Fibroblast of the conjunctiva (primary cell): ENCODE measurements around the gene TIA1.
A peak's percentile ranks its signal among the peaks of the same experiment; 100 is the strongest.
"Not testable (repeated sequence)": the region's sequence is repeated elsewhere in the genome, so short reads cannot be mapped to it uniquely, and the experiment has no call there.

Experiments
- DNase-seq: peaks from one replicate; pipeline ENCODE4 v3.0.0-alpha.2; 2010; ENCODE audit warnings: low read depth

Gene TIA1

GRCh38 chr2:70248181-70248847 lies at the start of gene TIA1:
TSS of gene TIA1 (minus strand) at chr2:70248628. CDS start at chr2:70248430, 198 bp downstream.
- DNase-seq: peak; percentile 98

- DNase-seq: not testable (repeated sequence)
Measured at GRCh38 chr2:70297828-70298227, 49.4 kb upstream of the TIA1 start.

- no peak for DNase-seq
Measured at GRCh38 chr2:70283500-70284191, 35.2 kb upstream of the TIA1 start.

GRCh38 chr2:70282439-70282838 lies 34.0 kb upstream of the TIA1 start:
- DNase-seq: no peak

- no peak for DNase-seq
Measured at GRCh38 chr2:70280242-70280798, 31.9 kb upstream of the TIA1 start.

- DNase-seq: no peak
Measured at GRCh38 chr2:70270323-70270722, 21.9 kb upstream of the TIA1 start.

- not testable (repeated sequence) for DNase-seq
Measured at GRCh38 chr2:70269422-70270302, 21.2 kb upstream of the TIA1 start.

- not testable (repeated sequence) for DNase-seq
Measured at GRCh38 chr2:70266925-70267324, 18.5 kb upstream of the TIA1 start.

GRCh38 chr2:70261501-70261900 lies 13.1 kb upstream of the TIA1 start:
- DNase-seq: no peak

GRCh38 chr2:70258532-70258875 lies 10.1 kb upstream of the TIA1 start:
- DNase-seq: peak; percentile 54

- no peak for DNase-seq
Measured at GRCh38 chr2:70255637-70256314, 7.3 kb upstream of the TIA1 start.

- no peak for DNase-seq
Measured at GRCh38 chr2:70250434-70250833, 2.0 kb upstream of the TIA1 start.

- no peak for DNase-seq
Measured at GRCh38 chr2:70247364-70248180, 856 bp downstream of the TIA1 start.

GRCh38 chr2:70243806-70244584 lies 4.4 kb downstream of the TIA1 start:
- DNase-seq: no peak

GRCh38 chr2:70242552-70242951 lies 5.9 kb downstream of the TIA1 start:
- DNase-seq: no peak

- no peak for DNase-seq
Measured at GRCh38 chr2:70241340-70241739, 7.1 kb downstream of the TIA1 start.

GRCh38 chr2:70240599-70240998 lies 7.8 kb downstream of the TIA1 start:
- DNase-seq: no peak

GRCh38 chr2:70233926-70234325 lies 14.5 kb downstream of the TIA1 start:
- no peak for DNase-seq

- DNase-seq: no peak
Measured at GRCh38 chr2:70226781-70227180, 21.6 kb downstream of the TIA1 start.

GRCh38 chr2:70223305-70223704 lies 25.1 kb downstream of the TIA1 start:
- not testable (repeated sequence) for DNase-seq
